Stimulated activated CD8-positive, alpha-beta memory T cell treated with anti-CD3 and anti-CD28 coated beads, Interleukin-15, amount 100 ng/mL, for 24 hours (primary cell): Measurements from ENCODE around the gene WHRN.

Source experiments
- DNase-seq: peaks from one replicate; pipeline ENCODE4 v3.0.0-alpha.2; 2020; ENCODE audit warnings: low read depth

The WHRN gene

GRCh38 chr9:114363424-114363823 lies 141.8 kb downstream of the WHRN start:
- DNase-seq, result no peak

- DNase-seq, result no peak
These were observed 142.9 kb downstream of the WHRN start for GRCh38 chr9:114362394-114362793.

- no peak for DNase-seq
These were observed 143.7 kb downstream of the WHRN start for GRCh38 chr9:114361542-114361941.

GRCh38 chr9:114359801-114360200 lies 145.5 kb downstream of the WHRN start:
- no peak for DNase-seq

GRCh38 chr9:114357911-114358328 lies 147.4 kb downstream of the WHRN start:
- DNase-seq, result no peak

GRCh38 chr9:114357360-114357759 lies 147.9 kb downstream of the WHRN start:
- no peak for DNase-seq

- no peak for DNase-seq
These were observed 148.5 kb downstream of the WHRN start for GRCh38 chr9:114356792-114357191.

- no peak for DNase-seq
These were observed 149.5 kb downstream of the WHRN start for GRCh38 chr9:114355821-114356220.
